SU-DHL-6 (cell line): ENCODE data around the gene UHRF1.
"Not testable (repeated sequence)": the region's sequence is repeated elsewhere in the genome, so short reads cannot be mapped to it uniquely, and the experiment has no call there.

ENCODE experiments used
- H2AFZ ChIP-seq: fragments of 200-600 bp; sonication (generic); 2 replicates; pipeline ENCODE4 v1.6.1; 2014; ENCODE audit warnings: low read depth, mild to moderate bottlenecking, moderate library complexity, mixed read lengths, antibody characterized with exemption, low read length; ENCODE audit not compliant: severe bottlenecking
- H3F3A ChIP-seq: fragments of 200-600 bp; shearing (Covaris generic); 2 replicates; pipeline ENCODE4 v1.6.0; 2016; ENCODE audit warnings: antibody characterized with exemption, mild to moderate bottlenecking; ENCODE audit not compliant: insufficient read depth
- H3K27ac ChIP-seq: fragments of 200-600 bp; sonication (generic); 2 replicates; pipeline ENCODE4 v1.5.1; 2016; ENCODE audit warnings: low read depth, mild to moderate bottlenecking, low read length, moderate library complexity, mixed read lengths
- H3K27me3 ChIP-seq: fragments of 200-600 bp; sonication (generic), shearing (Covaris generic); 2 replicates; pipeline ENCODE4 v1.6.0; 2014; ENCODE audit warnings: mild to moderate bottlenecking, low read length
- H3K36me3 ChIP-seq: fragments of 200-600 bp; sonication (generic); 2 replicates; pipeline ENCODE4 v1.6.1; 2014; ENCODE audit warnings: mild to moderate bottlenecking, low read length, mixed read lengths
- H3K4me2 ChIP-seq: fragments of 300-600, 200-600 bp; shearing (Covaris generic), sonication (generic); 2 replicates; pipeline ENCODE4 v1.6.0; 2014; ENCODE audit warnings: low read length, low read depth, mild to moderate bottlenecking; ENCODE audit not compliant: poor library complexity, severe bottlenecking
- H3K4me3 ChIP-seq: fragments of 200-600 bp; sonication (generic); 2 replicates; pipeline ENCODE4 v1.5.1; 2014; ENCODE audit warnings: antibody characterized with exemption, low read length, mild to moderate bottlenecking, mixed read lengths; ENCODE audit not compliant: insufficient read depth, poor library complexity, severe bottlenecking
- H3K79me2 ChIP-seq: fragments of 200-600 bp; sonication (generic); 2 replicates; pipeline ENCODE4 v1.6.1; 2014; ENCODE audit warnings: mild to moderate bottlenecking, low read length, moderate library complexity; ENCODE audit not compliant: insufficient read depth
- H3K9ac ChIP-seq: fragments of 200-600 bp; sonication (generic); 2 replicates; pipeline ENCODE4 v1.7.0; 2014; ENCODE audit warnings: mild to moderate bottlenecking, low read length
- H3K9me2 ChIP-seq: fragments of 200-600 bp; sonication (generic); replicated peaks from 2 replicates; pipeline ENCODE4 v1.6.1; 2014; ENCODE audit warnings: low read length; ENCODE audit not compliant: insufficient read depth
- H3K9me3 ChIP-seq: fragments of 200-600 bp; sonication (generic); 2 replicates; pipeline ENCODE4 v1.6.1; 2014; ENCODE audit warnings: low read length, mixed read lengths; ENCODE audit not compliant: insufficient read depth
- H4K20me1 ChIP-seq: fragments of 200-600 bp; sonication (generic); 2 replicates; pipeline ENCODE4 v1.6.1; 2014; ENCODE audit warnings: low read depth, mild to moderate bottlenecking, antibody characterized with exemption, low read length, moderate library complexity, mixed read lengths
- EZH2phosphoT487 ChIP-seq: fragments of 200-600 bp; sonication (generic), shearing (Covaris generic); conservative IDR thresholded peaks from 2 replicates; pipeline ENCODE4 v1.6.1; 2018; ENCODE audit warnings: mild to moderate bottlenecking, antibody characterized with exemption, low read length, moderate library complexity, mixed read lengths
- TF ChIP-seq, protein P1 (sequence below): fragments of 200-600 bp; sonication (generic); IDR thresholded peaks from one replicate; pipeline ENCODE4 v1.5.1; 2017; ENCODE audit warnings: antibody characterized with exemption, mild to moderate bottlenecking, low read length, moderate library complexity; ENCODE audit not compliant: insufficient read depth, poor library complexity, severe bottlenecking

Gene UHRF1

DNA sequence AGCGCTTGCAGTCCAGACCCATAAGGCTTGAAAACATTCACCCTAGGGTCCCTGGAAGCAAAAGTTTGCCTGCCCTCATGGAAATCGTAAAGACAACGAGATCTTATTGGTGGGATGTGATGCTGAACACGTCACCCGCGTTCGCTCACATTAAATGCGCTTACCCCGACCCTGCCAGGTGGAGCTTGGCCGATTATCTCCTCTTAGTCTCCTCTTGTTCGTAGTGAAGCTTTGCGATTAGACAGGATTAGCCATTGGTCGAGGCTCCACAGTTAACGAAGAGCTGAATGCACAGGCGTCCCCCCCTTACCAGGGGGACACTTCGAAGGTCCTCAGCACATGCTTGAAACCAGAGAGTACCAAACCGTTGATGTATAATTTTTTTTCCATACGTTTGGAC is 43.6 kb downstream of the UHRF1 start:
- Histone ChIP-seq H3K9ac (no peak overlapping the region), H3K4me3 (no peak overlapping the region), H4K20me1 (no peaks in the 10 kb centered on the region), H3K9me2 (no peaks in the 10 kb centered on the region), H3K27ac (no peak overlapping the region), H3K79me2 (no peaks in the 10 kb centered on the region), H2AFZ (no peak overlapping the region), H3K4me2 (no peak overlapping the region), H3K9me3 (no peaks in the 10 kb centered on the region), H3F3A (no peaks in the 10 kb centered on the region), H3K27me3 (no peaks in the 10 kb centered on the region), H3K36me3 (peaks cover 14% of the 10 kb centered on the region; the same call in 1 of the 2 replicates)
- TF ChIP-seq EZH2phosphoT487 = no peak
- TF ChIP-seq, protein P1, sequence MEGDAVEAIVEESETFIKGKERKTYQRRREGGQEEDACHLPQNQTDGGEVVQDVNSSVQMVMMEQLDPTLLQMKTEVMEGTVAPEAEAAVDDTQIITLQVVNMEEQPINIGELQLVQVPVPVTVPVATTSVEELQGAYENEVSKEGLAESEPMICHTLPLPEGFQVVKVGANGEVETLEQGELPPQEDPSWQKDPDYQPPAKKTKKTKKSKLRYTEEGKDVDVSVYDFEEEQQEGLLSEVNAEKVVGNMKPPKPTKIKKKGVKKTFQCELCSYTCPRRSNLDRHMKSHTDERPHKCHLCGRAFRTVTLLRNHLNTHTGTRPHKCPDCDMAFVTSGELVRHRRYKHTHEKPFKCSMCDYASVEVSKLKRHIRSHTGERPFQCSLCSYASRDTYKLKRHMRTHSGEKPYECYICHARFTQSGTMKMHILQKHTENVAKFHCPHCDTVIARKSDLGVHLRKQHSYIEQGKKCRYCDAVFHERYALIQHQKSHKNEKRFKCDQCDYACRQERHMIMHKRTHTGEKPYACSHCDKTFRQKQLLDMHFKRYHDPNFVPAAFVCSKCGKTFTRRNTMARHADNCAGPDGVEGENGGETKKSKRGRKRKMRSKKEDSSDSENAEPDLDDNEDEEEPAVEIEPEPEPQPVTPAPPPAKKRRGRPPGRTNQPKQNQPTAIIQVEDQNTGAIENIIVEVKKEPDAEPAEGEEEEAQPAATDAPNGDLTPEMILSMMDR = no peak

DNA sequence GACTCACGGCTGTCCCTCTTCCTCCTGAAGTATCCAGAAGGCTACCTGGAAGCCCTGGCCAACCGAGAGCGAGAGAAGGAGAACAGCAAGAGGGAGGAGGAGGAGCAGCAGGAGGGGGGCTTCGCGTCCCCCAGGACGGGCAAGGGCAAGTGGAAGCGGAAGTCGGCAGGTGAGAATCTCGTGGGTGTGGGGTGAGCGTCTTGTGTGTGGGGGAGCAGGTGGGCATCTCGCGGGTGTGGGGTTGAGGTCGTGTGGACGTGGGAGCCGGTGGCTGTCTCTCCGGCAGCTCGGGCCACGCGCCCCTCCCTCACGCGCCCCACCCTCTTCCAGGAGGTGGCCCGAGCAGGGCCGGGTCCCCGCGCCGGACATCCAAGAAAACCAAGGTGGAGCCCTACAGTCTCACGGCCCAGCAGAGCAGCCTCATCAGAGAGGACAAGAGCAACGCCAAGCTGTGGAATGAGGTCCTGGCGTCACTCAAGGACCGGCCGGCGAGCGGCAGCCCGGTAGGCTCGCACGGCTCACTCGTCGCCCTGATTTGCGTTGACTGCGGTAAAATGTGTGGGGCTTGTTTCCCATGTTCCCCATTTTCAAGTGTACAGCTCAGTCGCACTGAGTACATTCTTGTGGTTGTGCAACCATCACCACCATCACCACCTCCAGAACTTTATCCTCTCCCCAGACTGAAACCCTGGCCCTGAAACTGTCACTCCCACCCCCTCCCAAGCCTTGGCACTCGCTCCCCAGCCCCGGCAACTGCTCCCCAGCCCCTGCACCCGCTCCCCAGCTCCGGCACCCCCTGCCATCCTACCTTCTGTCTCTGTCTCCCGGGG is 45.2 kb downstream of the UHRF1 start:
- not testable (repeated sequence) for H2AFZ ChIP-seq, H3K27ac ChIP-seq, H4K20me1 ChIP-seq, H3K4me2 ChIP-seq, H3K4me3 ChIP-seq, H3K9me3 ChIP-seq, H3K9ac ChIP-seq, H3F3A ChIP-seq, H3K9me2 ChIP-seq, H3K36me3 ChIP-seq, H3K27me3 ChIP-seq, H3K79me2 ChIP-seq

DNA sequence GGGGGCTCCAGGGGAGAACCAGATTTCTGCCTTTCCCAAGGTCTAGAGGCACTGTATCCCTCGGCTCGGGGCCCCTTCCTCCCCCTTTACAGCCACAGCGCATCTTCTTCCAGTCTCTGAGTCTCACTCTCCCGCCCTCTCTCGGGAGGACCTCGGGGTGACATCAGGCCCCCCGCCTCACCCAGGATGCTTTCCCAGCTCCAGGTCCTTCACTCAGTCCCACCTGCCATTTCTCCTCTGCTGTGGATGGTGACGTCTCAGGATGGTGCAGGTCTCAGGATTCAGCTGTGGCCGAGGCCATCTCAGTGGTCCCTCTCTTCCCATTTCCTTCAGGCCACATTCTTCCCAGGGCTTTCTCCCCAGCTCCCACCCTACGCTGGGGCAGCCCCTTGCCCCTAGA is 46.0 kb downstream of the UHRF1 start:
- no peak overlapping the region for H2AFZ ChIP-seq
- H3K4me3 ChIP-seq = no peak overlapping the region
- no peaks in the 10 kb centered on the region for H3K9me2 ChIP-seq
- no peak overlapping the region for H3K27ac ChIP-seq
- no peaks in the 10 kb centered on the region for H3K27me3 ChIP-seq
- H4K20me1 ChIP-seq = no peaks in the 10 kb centered on the region
- TF ChIP-seq, protein P1 = no peak
- TF ChIP-seq EZH2phosphoT487 = no peak
- no peaks in the 10 kb centered on the region for H3K79me2 ChIP-seq
- H3K36me3 ChIP-seq = peaks cover 6% of the 10 kb centered on the region; the same call in 1 of the 2 replicates
- H3K9ac ChIP-seq = no peak overlapping the region
- no peaks in the 10 kb centered on the region for H3F3A ChIP-seq
- H3K4me2 ChIP-seq = no peak overlapping the region
- H3K9me3 ChIP-seq = no peaks in the 10 kb centered on the region

DNA sequence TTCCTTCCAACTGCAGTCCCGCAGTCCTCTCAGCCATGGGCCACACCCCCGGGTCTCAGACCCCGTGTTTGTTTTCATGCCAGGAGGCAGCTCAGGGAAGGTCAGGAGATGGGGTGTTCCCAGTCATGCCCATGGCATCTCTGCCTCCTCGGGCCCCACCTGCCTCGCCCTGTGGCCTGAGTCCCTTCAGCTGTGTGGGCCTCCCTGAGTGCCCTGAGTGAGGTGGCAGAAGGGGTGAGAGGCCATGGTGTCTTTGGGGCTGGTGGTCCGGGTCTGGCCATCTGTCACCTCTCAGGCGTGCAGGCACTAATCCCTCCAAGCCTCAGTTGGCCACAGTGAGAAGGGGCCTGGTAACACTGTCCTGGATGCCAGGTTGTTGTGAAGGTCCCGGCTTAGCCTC is 48.7 kb downstream of the UHRF1 start:
- H3K27ac ChIP-seq = no peak overlapping the region
- H2AFZ ChIP-seq = no peak overlapping the region
- H4K20me1 ChIP-seq = no peaks in the 10 kb centered on the region
- no peaks in the 10 kb centered on the region for H3K9me3 ChIP-seq
- no peak overlapping the region for H3K4me3 ChIP-seq
- H3K9ac ChIP-seq = no peak overlapping the region
- peaks cover 3% of the 10 kb centered on the region; the same call in 1 of the 2 replicates for H3K36me3 ChIP-seq
- no peaks in the 10 kb centered on the region for H3K27me3 ChIP-seq
- no peaks in the 10 kb centered on the region for H3K79me2 ChIP-seq
- TF ChIP-seq EZH2phosphoT487 = no peak
- TF ChIP-seq, protein P1 = no peak
- H3F3A ChIP-seq = no peaks in the 10 kb centered on the region; the same call in 1 of the 2 replicates
- no peaks in the 10 kb centered on the region for H3K9me2 ChIP-seq
- H3K4me2 ChIP-seq = no peak overlapping the region
